PC-3 (cell line): ENCODE data around the gene FIP1L1. TPM values are rescaled to one million over a fixed set of nuclear protein-coding genes. Genes with fewer than 3 reads are reported as not detected.

Experiments
- ATAC-seq: fragments of 200-7000 bp; cut with Tn5 transposase; 2 replicates; pipeline ENCODE4 v1.9.1; 2020; ENCODE audit warnings: mild to moderate bottlenecking, moderate library complexity
- BruUV-seq: library from RNA; stranded (reverse); fragments of 400-500 nt; replicated peaks from 2 replicates; lab custom pipeline; 2021; lab: Mats Ljungman, UMichigan
- CTCF ChIA-PET: fragments of 300-600 bp; sonication (Branson Sonifier 250); formaldehyde crosslinking; loops from one replicate; lab custom pipeline; 2022; ENCODE audit warnings: antibody characterized with exemption; lab: Charles Lee
- POLR2A ChIA-PET: fragments of 300-600 bp; sonication (Branson Sonifier 250); formaldehyde crosslinking; loops from one replicate; lab custom pipeline; 2022; ENCODE audit warnings: antibody characterized with exemption; ENCODE audit not compliant: unreplicated experiment; lab: Charles Lee
- DNase-seq: peaks from one replicate; pipeline ENCODE4 v3.0.0-alpha.2; 2015
- H2AFZ ChIP-seq: fragments of 300-600 bp; sonication (generic); 2 replicates; pipeline ENCODE4 v1.6.0; 2016; ENCODE audit warnings: antibody characterized with exemption, low read length
- H3F3A ChIP-seq: fragments of 300-600 bp; sonication (generic); one replicate; pipeline ENCODE4 v1.6.0; 2017; ENCODE audit warnings: antibody characterized with exemption, low read length, control low read depth, mild to moderate bottlenecking; ENCODE audit not compliant: unreplicated experiment
- H3K27ac ChIP-seq: fragments of 300-600 bp; sonication (generic); 2 replicates; pipeline ENCODE4 v1.5.1; 2016; ENCODE audit warnings: mild to moderate bottlenecking, low read length
- H3K27me3 ChIP-seq: fragments of 300-600 bp; sonication (generic); 2 replicates; pipeline ENCODE4 v1.6.1; 2016; ENCODE audit warnings: low read length, mixed read lengths
- H3K36me3 ChIP-seq: fragments of 300-600 bp; sonication (generic); 2 replicates; pipeline ENCODE4 v1.6.1; 2016; ENCODE audit warnings: low read depth, mixed run types, low read length, mixed read lengths
- H3K4me1 ChIP-seq: fragments of 300-600 bp; sonication (generic); 2 replicates; pipeline ENCODE4 v1.5.1; 2016; ENCODE audit warnings: low read length; ENCODE audit not compliant: insufficient read depth
- H3K4me2 ChIP-seq: fragments of 300-600 bp; sonication (generic); 2 replicates; pipeline ENCODE4 v1.6.0; 2016; ENCODE audit warnings: low read length
- H3K4me3 ChIP-seq: fragments of 300-600 bp; sonication (generic); 2 replicates; pipeline ENCODE4 v1.5.1; 2016; ENCODE audit warnings: mild to moderate bottlenecking, low read length, mixed read lengths
- H3K79me2 ChIP-seq: fragments of 300-600 bp; sonication (generic); 2 replicates; pipeline ENCODE4 v1.6.1; 2017; ENCODE audit warnings: low read length, mixed read lengths
- H3K9ac ChIP-seq: fragments of 300-600 bp; sonication (generic); 2 replicates; pipeline ENCODE4 v1.6.0; 2016; ENCODE audit warnings: mild to moderate bottlenecking, low read length
- H3K9me2 ChIP-seq: fragments of 300-600 bp; sonication (generic); replicated peaks from 2 replicates; pipeline ENCODE4 v1.6.1; 2016; ENCODE audit warnings: mixed run types, low read length, mixed read lengths
- H3K9me3 ChIP-seq: fragments of 300-600 bp; sonication (generic); 2 replicates; pipeline ENCODE4 v1.6.1; 2016; ENCODE audit warnings: low read length, mixed read lengths
- H4K20me1 ChIP-seq: fragments of 300-600 bp; sonication (generic); 2 replicates; pipeline ENCODE4 v1.6.1; 2016; ENCODE audit warnings: low read length, mixed read lengths
- CTCF ChIP-seq: fragments of 300-600 bp; sonication (generic); conservative IDR thresholded peaks from 2 replicates; pipeline ENCODE4 v1.5.1; 2017; ENCODE audit warnings: antibody characterized with exemption, low read depth, mild to moderate bottlenecking, low read length
- EZH2 ChIP-seq: fragments of 300-600 bp; sonication (generic); IDR thresholded peaks from one replicate; pipeline ENCODE4 v1.6.1; 2017; ENCODE audit warnings: antibody characterized with exemption, mild to moderate bottlenecking, low read length; ENCODE audit not compliant: unreplicated experiment
- EZH2phosphoT487 ChIP-seq: fragments of 300-600 bp; sonication (generic); IDR thresholded peaks from 2 replicates; pipeline ENCODE4 v1.6.1; 2018; ENCODE audit warnings: mild to moderate bottlenecking, antibody characterized with exemption, low read length, borderline replicate concordance
- intact Hi-C: fragments of 100-400 bp; cut with micrococcal nuclease; formaldehyde crosslinking; loops from 2 replicates; pipeline ENCODE4 v1.9.0; 2023
- total RNA-seq: library from RNA; depleted of rRNA; stranded (reverse); fragments of >200 nt; gene quantifications from 2 replicates; pipeline ENCODE4 v1.2.3, GENCODE V29; 2014

The FIP1L1 gene
- total RNA-seq, 1 experiment from 2014 or later, result 76.1 TPM

GRCh38 chr4:53419208-53419607, 41.8 kb downstream of the FIP1L1 start:
- no peaks in the 10 kb centered on the region for H3K9me2 ChIP-seq
- intact Hi-C loops, result no loop called here
- TF ChIP-seq EZH2 (no peak), CTCF (no peak), EZH2phosphoT487 (no peak)
- BruUV-seq, result no TSS peak
- H3K4me3 ChIP-seq, result no peak overlapping the region
- H3K27me3 ChIP-seq, result no peaks in the 10 kb centered on the region
- ATAC-seq (no peak), DNase-seq (no peak)
- H3K9me3 ChIP-seq, result no peaks in the 10 kb centered on the region
- POLR2A ChIA-PET, result no interaction called here
- no peak overlapping the region for H3K4me2 ChIP-seq
- no peak overlapping the region for H3K9ac ChIP-seq
- H3K27ac ChIP-seq, result no peak overlapping the region
- no peaks in the 10 kb centered on the region for H3K79me2 ChIP-seq
- H4K20me1 ChIP-seq, result no peaks in the 10 kb centered on the region
- no peaks in the 10 kb centered on the region for H3F3A ChIP-seq
- CTCF ChIA-PET, result no interaction called here
- peaks cover 14% of the 10 kb centered on the region; the same call in 1 of the 2 replicates for H3K36me3 ChIP-seq
- no peaks in the 10 kb centered on the region for H3K4me1 ChIP-seq
- H2AFZ ChIP-seq, result no peak overlapping the region

- Histone ChIP-seq H3K27me3 (no peaks in the 10 kb centered on the region), H3F3A (no peaks in the 10 kb centered on the region), H3K79me2 (no peaks in the 10 kb centered on the region), H3K27ac (no peak overlapping the region), H3K4me1 (no peaks in the 10 kb centered on the region), H3K9me2 (no peaks in the 10 kb centered on the region), H3K4me3 (no peak overlapping the region), H4K20me1 (no peaks in the 10 kb centered on the region), H2AFZ (no peak overlapping the region), H3K36me3 (peaks cover 6% of the 10 kb centered on the region; the same call in 1 of the 2 replicates), H3K4me2 (no peak overlapping the region), H3K9ac (no peak overlapping the region), H3K9me3 (no peaks in the 10 kb centered on the region)
- DNase-seq (no peak), ATAC-seq (no peak)
- no peak for TF ChIP-seq EZH2
- no peak for TF ChIP-seq EZH2phosphoT487
- TF ChIP-seq CTCF, result no peak
- no TSS peak for BruUV-seq
- ChIA-PET CTCF (no interaction called here), POLR2A (no interaction called here)
- intact Hi-C loops, result no loop called here
Observed at GRCh38 chr4:53421791-53422190, 44.4 kb downstream of the FIP1L1 start.

DNA sequence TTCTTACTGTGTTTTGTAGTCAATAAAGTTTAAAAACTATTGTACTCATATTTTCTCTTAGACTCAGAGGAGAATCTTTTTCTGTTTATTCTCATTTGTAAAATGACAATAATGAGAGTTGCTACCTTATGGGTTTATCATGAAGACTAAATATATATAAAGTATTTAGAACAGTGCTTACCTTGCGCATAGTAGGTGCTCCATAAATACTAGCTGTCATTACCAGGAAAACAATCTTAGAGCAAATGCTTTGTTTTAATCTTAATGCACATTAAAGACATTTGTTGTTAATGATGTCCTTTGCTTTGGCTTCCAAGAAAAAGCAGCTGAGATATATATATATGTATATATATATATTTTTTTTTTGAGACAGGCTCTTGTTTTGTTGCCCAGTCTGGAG, 44.9 kb downstream of the FIP1L1 start:
- Histone ChIP-seq H3K27me3 (no peaks in the 10 kb centered on the region), H3K4me1 (no peaks in the 10 kb centered on the region), H3K4me3 (no peak overlapping the region), H3K36me3 (peaks cover 12% of the 10 kb centered on the region; the same call in 1 of the 2 replicates), H4K20me1 (no peaks in the 10 kb centered on the region), H3F3A (no peaks in the 10 kb centered on the region), H3K9ac (no peak overlapping the region), H3K9me3 (no peaks in the 10 kb centered on the region), H3K9me2 (no peaks in the 10 kb centered on the region), H3K79me2 (no peaks in the 10 kb centered on the region), H3K4me2 (no peak overlapping the region), H2AFZ (no peak overlapping the region), H3K27ac (no peak overlapping the region)
- POLR2A ChIA-PET, result no interaction called here
- CTCF ChIA-PET, result no interaction called here
- ATAC-seq, result no peak
- BruUV-seq, result no TSS peak
- intact Hi-C loops, result no loop called here
- DNase-seq, result no peak
- TF ChIP-seq EZH2 (no peak), CTCF (no peak), EZH2phosphoT487 (no peak)
